Ascending aorta (tissue), 2 donors: ENCODE results near the gene GPR84. TPM values are rescaled to one million over a fixed set of nuclear protein-coding genes. Genes with fewer than 3 reads are reported as not detected.
A peak's percentile ranks its signal among the peaks of the same experiment; 100 is the strongest.

ENCODE experiments used
- DNase-seq, 2 donors: peaks; one replicate each; pipeline ENCODE4 v3.0.0-alpha.2; 2019; ENCODE audit warnings: low spot score in 2 of 2
- H3K27ac ChIP-seq, 2 donors: fragments of 200-600 bp; sonication (generic); one replicate each; pipeline ENCODE4 v1.5.1; 2016 to 2017; ENCODE audit warnings: mild to moderate bottlenecking in 1 of 2
- H3K27me3 ChIP-seq: fragments of 200-600 bp; sonication (generic); one replicate; pipeline ENCODE4 v1.5.1; 2017
- H3K36me3 ChIP-seq, 2 donors: fragments of 200-600 bp; sonication (generic); one replicate each; pipeline ENCODE4 v1.5.1; 2016
- H3K4me1 ChIP-seq, 2 donors: fragments of 200-600 bp; sonication (generic); one replicate each; pipeline ENCODE4 v1.5.1; 2016 to 2017; ENCODE audit warnings: mild to moderate bottlenecking in 1 of 2
- H3K4me3 ChIP-seq, 2 donors: fragments of 200-600 bp; sonication (generic); one replicate each; pipeline ENCODE4 v1.5.1; 2016 to 2017; ENCODE audit warnings: mild to moderate bottlenecking in 1 of 2
- H3K9me3 ChIP-seq, 2 donors: fragments of 200-600 bp; sonication (generic); one replicate each; pipeline ENCODE4 v1.5.1; 2016
- intact Hi-C: fragments of 100-400 bp; cut with DNase I; formaldehyde crosslinking; loops from one replicate; pipeline ENCODE4 v1.15.1; 2023
- total RNA-seq: library from RNA; depleted of rRNA; stranded (reverse); fragments of >200 nt; gene quantifications from one replicate; pipeline ENCODE4 v1.1.0, GENCODE V29; 2016
- TF ChIP-seq, protein P1 (sequence below), 3 experiments: fragments of 200-600 bp in 2 of 3; fragments of 450-650 bp in 1 of 3; sonication (generic) in 2 of 3; IDR thresholded peaks; one replicate each; pipeline ENCODE4 v1.5.1; 2016 to 2019; ENCODE audit warnings: antibody characterized with exemption in 3 of 3, mild to moderate bottlenecking in 1 of 3, moderate library complexity in 1 of 3

GPR84 gene
- total RNA-seq, 1 donor from 2014 or later, result not detected

GRCh38 chr12:54324617-54325441, 39.5 kb downstream of the GPR84 start, which contains the start of gene COPZ1:
COPZ1 (plus strand) TSS chr12:54325131; CDS start chr12:54325164, 33 bp downstream.
- peaks cover 6 to 26% of the 10 kb centered on the region in 2 donors for H3K4me1 ChIP-seq

GRCh38 chr12:54321363-54321762, 42.9 kb downstream of the GPR84 start:
- no peak overlapping the region for H3K27ac ChIP-seq
- intact Hi-C loops, result no loop called here
- no peak for DNase-seq
- H3K36me3 ChIP-seq, result no peaks in the 10 kb centered on the region
- H3K4me3 ChIP-seq, result no peak overlapping the region
- H3K4me1 ChIP-seq, result peaks cover 2 to 6% of the 10 kb centered on the region in 2 donors
- TF ChIP-seq, protein P1, sequence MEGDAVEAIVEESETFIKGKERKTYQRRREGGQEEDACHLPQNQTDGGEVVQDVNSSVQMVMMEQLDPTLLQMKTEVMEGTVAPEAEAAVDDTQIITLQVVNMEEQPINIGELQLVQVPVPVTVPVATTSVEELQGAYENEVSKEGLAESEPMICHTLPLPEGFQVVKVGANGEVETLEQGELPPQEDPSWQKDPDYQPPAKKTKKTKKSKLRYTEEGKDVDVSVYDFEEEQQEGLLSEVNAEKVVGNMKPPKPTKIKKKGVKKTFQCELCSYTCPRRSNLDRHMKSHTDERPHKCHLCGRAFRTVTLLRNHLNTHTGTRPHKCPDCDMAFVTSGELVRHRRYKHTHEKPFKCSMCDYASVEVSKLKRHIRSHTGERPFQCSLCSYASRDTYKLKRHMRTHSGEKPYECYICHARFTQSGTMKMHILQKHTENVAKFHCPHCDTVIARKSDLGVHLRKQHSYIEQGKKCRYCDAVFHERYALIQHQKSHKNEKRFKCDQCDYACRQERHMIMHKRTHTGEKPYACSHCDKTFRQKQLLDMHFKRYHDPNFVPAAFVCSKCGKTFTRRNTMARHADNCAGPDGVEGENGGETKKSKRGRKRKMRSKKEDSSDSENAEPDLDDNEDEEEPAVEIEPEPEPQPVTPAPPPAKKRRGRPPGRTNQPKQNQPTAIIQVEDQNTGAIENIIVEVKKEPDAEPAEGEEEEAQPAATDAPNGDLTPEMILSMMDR (IDR thresholded peaks at IDR 0.05), result no peak
- H3K27me3 ChIP-seq, result no peaks in the 10 kb centered on the region
- H3K9me3 ChIP-seq, result no peaks in the 10 kb centered on the region

More at GRCh38 chr12:54324617-54325441, 39.5 kb downstream of the GPR84 start, which contains the start of gene COPZ1:
- Histone ChIP-seq H3K36me3 (peaks cover 0 to 6% of the 10 kb centered on the region in 2 donors), H3K4me3 (peak within 1 kb of the TSS; percentile 64 to 65), H3K9me3 (no peaks in the 10 kb centered on the region), H3K27ac (peak within 1 kb of the TSS; percentile 64 to 78), H3K27me3 (no peaks in the 10 kb centered on the region)
- intact Hi-C loops, result loop anchor here (1.0 to 2.0 kb wide), 3 partner anchors 34 to 74 kb away; partner anchors contain the start of genes CBX5 and HNRNPA1
- DNase-seq, result peak; percentile 97 to 99
- TF ChIP-seq, protein P1 (IDR thresholded peaks at IDR 0.05), result peak; percentile 61 to 72 (median 67)

Other genes with a start within 250 kb of the GPR84 start
- gene SMUG1, start 175.5 kb downstream of the GPR84 start, total RNA-seq, result 21.9 TPM
- 19.4 TPM for gene CBX5, start 84.4 kb downstream of the GPR84 start, total RNA-seq
- 292 TPM for gene HNRNPA1, start 83.8 kb downstream of the GPR84 start, total RNA-seq
- not detected for gene NFE2, start 63.5 kb downstream of the GPR84 start, total RNA-seq
- 60.3 TPM for gene COPZ1, start 39.4 kb downstream of the GPR84 start, total RNA-seq
- 53.2 TPM for gene ZNF385A, start 20.2 kb upstream of the GPR84 start, total RNA-seq
- gene ITGA5, start 54.8 kb upstream of the GPR84 start, total RNA-seq, result 973 TPM
- not detected for gene GTSF1, start 109.1 kb upstream of the GPR84 start, total RNA-seq
- 5.4 TPM for gene NCKAP1L, start 133.3 kb upstream of the GPR84 start, total RNA-seq
- gene PDE1B, start 185.1 kb upstream of the GPR84 start, total RNA-seq, result 82.1 TPM
- 28.7 TPM for gene PPP1R1A, start 224.2 kb upstream of the GPR84 start, total RNA-seq